IPS-18a (cell line): Measurements from ENCODE around the gene MRPL38.

Experiments used
- H3K27ac ChIP-seq: one replicate; pipeline ENCODE4 v1.5.1; 2013; ENCODE audit warnings: low read length
- H3K27me3 ChIP-seq: one replicate; pipeline ENCODE4 v1.6.1; 2013; ENCODE audit warnings: mild to moderate bottlenecking, low read length; ENCODE audit not compliant: control insufficient read depth, insufficient read depth
- H3K36me3 ChIP-seq: one replicate; pipeline ENCODE4 v1.6.1; 2013; ENCODE audit warnings: low read depth, low read length; ENCODE audit not compliant: control insufficient read depth
- H3K4me1 ChIP-seq: one replicate; pipeline ENCODE4 v1.6.1; 2013; ENCODE audit warnings: low read depth, low read length; ENCODE audit not compliant: control insufficient read depth
- H3K4me3 ChIP-seq: one replicate; pipeline ENCODE4 v1.5.1; 2013; ENCODE audit warnings: low read length
- H3K9ac ChIP-seq: one replicate; pipeline ENCODE4 v1.6.1; 2013; ENCODE audit warnings: mild to moderate bottlenecking, low read length, moderate library complexity
- H3K9me3 ChIP-seq: one replicate; pipeline ENCODE4 v1.6.1; 2013; ENCODE audit warnings: low read depth, low read length; ENCODE audit not compliant: control insufficient read depth

The MRPL38 gene

DNA sequence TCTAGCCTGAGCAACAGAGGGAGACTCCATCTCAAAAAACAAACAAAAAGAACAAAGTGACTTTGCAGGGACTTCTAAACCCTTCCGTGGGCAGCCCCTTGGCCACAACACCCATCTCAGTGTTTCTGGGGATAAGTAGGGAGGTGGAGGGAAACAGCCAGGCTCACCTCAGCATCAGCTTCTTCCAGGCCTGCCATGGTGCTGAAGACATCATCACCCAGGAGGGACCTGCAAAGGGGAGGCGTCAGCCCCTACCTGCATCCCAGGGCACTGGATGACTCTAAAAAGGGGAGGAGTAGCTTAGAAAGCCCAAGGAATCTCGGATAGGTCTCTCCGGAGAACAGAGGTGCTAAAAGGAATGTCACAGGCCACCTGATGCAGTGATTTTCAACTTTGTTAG is 26.4 kb upstream of the MRPL38 start:
- H3K4me3 ChIP-seq = no peak overlapping the region
- no peak overlapping the region for H3K27ac ChIP-seq
- H3K36me3 ChIP-seq = peaks cover under 1% of the 10 kb centered on the region

DNA sequence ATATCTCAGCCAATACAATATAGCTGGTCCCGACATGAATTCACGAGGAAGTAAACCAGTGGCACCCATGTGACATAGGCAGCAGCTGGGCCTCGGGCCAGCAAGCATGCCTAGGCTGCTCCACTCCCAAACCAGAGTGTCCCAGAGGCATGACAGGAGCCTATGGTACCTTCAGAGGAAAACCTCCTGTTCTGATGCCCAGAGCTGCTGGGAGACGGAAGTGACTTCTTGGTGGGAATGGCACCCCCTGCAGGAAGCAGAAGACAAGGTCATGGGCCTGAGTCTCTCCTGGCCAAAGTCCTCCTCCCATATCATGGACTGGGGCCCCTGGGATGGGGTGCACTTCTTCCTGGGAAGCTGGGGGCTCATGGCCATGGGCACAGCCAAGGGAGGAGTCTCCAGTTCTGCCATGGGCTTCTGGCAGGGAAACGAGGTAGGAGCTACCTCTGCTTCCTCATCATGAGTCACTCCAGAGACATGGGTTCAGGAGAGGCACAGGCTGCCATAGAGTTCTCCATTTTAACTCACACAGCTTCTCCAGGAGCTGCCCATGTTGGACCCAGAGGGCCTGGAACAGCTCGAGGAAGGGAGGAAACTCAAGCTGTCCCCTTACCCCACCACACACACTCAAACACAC is 22.7 kb upstream of the MRPL38 start:
- no peaks in the 10 kb centered on the region for H3K27me3 ChIP-seq
- H3K36me3 ChIP-seq = peaks cover 5% of the 10 kb centered on the region
- no peak overlapping the region for H3K9ac ChIP-seq
- no peak overlapping the region for H3K4me3 ChIP-seq
- no peak overlapping the region for H3K27ac ChIP-seq
- H3K9me3 ChIP-seq = no peaks in the 10 kb centered on the region
- no peaks in the 10 kb centered on the region for H3K4me1 ChIP-seq

More for the DNA sequence above, 26.4 kb upstream of the MRPL38 start:
- Histone ChIP-seq H3K9me3 (no peaks in the 10 kb centered on the region), H3K27me3 (no peaks in the 10 kb centered on the region), H3K4me1 (no peaks in the 10 kb centered on the region), H3K9ac (no peak overlapping the region)

DNA sequence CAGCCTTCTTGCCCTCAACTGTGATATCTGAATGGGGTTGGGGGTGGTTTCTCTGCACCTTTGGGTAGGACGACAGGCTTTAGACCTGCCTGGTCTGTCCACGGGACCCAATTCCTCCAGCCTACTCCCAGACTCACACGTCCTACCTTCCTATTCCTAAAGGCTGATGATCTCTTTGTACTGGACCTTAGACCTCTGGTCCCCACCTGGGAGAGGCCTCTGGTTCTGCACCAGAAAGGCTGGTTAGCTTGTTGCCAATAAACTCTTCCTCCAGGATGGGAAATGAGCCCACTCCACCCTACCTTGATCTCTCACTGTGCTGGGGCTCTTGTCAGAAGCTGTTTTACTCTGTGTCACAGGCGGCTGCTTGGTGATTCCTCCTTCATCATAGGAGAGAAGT is 21.8 kb upstream of the MRPL38 start:
- H3K27me3 ChIP-seq = no peaks in the 10 kb centered on the region
- no peaks in the 10 kb centered on the region for H3K4me1 ChIP-seq
- no peaks in the 10 kb centered on the region for H3K9me3 ChIP-seq
- no peak overlapping the region for H3K27ac ChIP-seq
- H3K4me3 ChIP-seq = no peak overlapping the region
- H3K36me3 ChIP-seq = peaks cover 5% of the 10 kb centered on the region
- H3K9ac ChIP-seq = no peak overlapping the region

DNA sequence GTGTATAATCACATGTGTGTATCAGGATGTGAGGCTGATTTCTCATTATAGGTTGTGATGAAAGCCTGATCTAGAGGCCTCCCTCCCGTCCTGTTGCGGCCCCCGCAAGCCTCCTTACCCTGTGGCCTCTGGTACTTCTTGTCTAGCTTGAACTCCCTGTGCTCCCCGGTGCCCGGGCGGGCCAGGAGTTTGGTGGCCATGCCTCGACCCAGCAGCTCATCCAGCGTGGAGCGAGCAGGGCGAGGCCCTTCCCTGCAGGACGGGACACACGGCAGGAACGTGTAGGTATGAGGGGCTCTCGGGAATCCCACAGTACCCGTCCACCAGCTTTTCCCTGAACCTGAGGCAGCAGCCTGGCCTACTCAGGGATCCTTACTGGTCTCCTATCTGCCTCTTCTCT is 21.2 kb upstream of the MRPL38 start:
- no peaks in the 10 kb centered on the region for H3K4me1 ChIP-seq
- H3K27ac ChIP-seq = no peak overlapping the region
- H3K36me3 ChIP-seq = peaks cover 5% of the 10 kb centered on the region
- no peaks in the 10 kb centered on the region for H3K27me3 ChIP-seq
- no peaks in the 10 kb centered on the region for H3K9me3 ChIP-seq
- H3K4me3 ChIP-seq = no peak overlapping the region
- H3K9ac ChIP-seq = no peak overlapping the region

DNA sequence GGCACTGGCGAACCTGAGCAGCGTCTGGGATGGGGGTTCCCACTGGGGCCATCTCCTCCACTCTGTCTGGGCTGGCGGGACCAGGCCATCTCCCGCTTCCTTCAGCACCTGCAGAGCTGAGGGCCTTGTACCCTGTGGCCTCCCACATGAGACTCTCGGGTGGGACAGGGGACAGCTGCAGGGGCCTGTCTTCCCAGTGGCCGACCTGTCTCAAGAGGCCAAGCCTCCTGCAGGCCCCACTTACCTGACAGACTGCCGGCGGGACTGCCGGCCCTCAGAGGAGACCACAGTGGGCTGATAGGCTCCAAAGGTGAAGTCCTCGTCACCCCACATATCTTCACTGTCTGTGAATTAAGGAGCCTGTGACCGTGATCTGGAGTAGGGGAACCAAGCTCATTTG is 20.4 kb upstream of the MRPL38 start:
- H3K9me3 ChIP-seq = no peaks in the 10 kb centered on the region
- H3K4me3 ChIP-seq = no peak overlapping the region
- H3K27me3 ChIP-seq = no peaks in the 10 kb centered on the region
- H3K36me3 ChIP-seq = peaks cover 5% of the 10 kb centered on the region
- H3K4me1 ChIP-seq = no peaks in the 10 kb centered on the region
- H3K9ac ChIP-seq = no peak overlapping the region
- H3K27ac ChIP-seq = no peak overlapping the region

DNA sequence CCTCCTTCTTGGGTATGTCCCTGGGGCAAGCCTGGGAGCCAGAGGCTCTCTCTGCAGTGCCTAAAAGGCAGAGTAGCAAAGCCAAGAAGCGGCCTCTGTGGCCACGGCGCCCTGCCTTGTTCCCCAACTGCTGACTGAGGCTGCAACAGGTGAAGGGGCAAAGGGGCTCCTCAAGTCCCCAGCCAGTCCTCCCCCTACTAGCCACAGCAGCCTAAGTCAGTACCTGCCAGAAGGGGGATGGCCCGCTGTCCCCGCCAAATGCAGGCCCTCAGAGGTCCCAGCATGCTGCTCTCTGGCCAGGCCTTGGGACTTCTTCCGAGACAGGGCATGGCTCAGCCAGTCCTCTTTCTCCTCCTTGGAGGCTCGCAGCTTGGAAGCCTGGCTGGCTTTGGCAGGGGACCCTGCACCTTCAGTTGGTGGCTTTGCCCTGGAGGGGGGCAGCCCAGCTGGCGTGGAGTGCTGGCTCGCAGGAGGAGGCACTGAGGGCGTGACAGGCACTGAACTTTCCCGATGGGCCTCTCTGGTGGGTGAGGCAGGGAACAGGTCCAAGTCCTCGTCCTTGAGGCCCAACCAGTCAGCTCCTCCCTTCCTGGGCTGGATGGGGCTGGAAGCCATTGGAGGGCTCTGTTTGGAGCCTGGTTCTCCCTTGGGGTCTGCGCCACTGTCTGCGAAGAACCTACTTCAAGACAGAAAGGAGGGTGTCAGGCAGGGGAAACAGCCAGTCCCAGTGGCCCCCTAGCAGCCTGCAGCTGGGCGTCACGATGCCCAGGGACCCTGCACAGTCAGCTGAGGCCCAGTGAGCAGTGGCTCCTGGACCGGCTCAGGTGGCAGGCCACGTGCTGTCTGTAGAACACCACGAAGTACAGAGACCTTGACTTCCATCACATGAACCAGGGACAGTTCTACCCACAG is 18.5 kb upstream of the MRPL38 start:
- Histone ChIP-seq H3K27me3 (no peaks in the 10 kb centered on the region), H3K36me3 (peaks cover 5% of the 10 kb centered on the region), H3K4me3 (no peak overlapping the region), H3K9ac (no peak overlapping the region), H3K4me1 (no peaks in the 10 kb centered on the region), H3K9me3 (no peaks in the 10 kb centered on the region), H3K27ac (no peak overlapping the region)

DNA sequence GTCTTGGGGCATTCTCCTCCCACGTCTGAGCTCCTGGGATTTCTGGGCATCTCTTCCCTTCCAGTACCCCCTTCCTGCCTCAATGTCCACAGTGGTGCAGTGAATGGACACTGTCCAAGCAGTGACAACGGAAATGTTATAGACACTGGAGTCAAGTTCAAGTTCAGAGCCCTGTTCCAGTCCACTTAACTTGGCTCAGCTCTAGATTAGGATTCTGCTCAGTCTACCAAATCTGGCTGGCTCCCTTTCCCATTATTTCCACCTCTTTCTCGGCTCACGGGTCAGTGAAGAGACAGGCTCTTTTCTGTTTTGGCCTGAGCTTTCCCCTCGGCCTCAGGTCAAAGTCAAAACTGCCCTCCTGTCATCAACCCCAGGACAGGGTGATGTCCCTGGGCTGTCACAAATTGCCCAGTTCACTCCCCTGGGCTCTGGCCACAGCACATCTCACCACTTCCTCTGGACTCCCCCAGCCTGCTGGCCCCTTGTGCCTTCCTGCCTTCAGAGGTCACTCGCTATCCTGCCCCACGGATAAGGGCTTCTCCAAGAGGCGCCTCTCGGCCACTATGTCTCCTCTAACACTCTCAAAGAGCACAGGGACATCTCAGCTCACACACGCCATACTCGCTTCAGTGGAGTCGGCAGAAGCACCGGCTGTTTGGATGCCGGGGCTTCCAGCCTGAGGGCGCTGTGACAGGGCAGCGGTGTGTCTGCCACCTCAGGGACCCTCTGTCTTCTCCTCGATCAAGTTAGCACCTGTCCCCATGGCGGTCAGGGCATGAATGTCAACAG is 17.7 kb upstream of the MRPL38 start:
- peaks cover 5% of the 10 kb centered on the region for H3K36me3 ChIP-seq

DNA sequence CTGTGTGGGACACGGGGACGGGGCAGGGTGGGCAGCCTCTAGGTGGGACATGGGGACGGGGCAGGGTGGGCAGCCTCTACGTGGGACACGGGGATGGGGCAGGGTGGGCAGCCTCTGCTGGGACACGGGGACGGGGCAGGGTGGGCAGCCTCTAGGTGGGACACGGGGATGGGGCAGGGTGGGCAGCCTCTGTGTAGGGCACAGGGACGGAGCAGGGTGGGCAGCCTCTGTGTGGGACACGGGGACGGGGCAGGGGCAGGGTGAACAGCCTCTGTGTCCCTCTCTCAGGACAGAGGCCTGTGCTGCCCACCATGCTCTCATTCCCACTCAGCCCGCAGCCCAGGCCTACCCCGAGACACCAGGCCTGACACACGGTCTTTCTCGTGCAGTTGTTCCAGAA is 16.9 kb upstream of the MRPL38 start:
- Histone ChIP-seq H3K4me3 (no peak overlapping the region), H3K27ac (no peak overlapping the region), H3K36me3 (peaks cover 5% of the 10 kb centered on the region), H3K9me3 (no peaks in the 10 kb centered on the region), H3K27me3 (no peaks in the 10 kb centered on the region), H3K9ac (no peak overlapping the region), H3K4me1 (no peaks in the 10 kb centered on the region)

More for the DNA sequence above, 17.7 kb upstream of the MRPL38 start:
- H3K4me1 ChIP-seq = no peaks in the 10 kb centered on the region
- H3K27me3 ChIP-seq = no peaks in the 10 kb centered on the region
- no peak overlapping the region for H3K27ac ChIP-seq
- no peak overlapping the region for H3K4me3 ChIP-seq
- no peak overlapping the region for H3K9ac ChIP-seq
- H3K9me3 ChIP-seq = no peaks in the 10 kb centered on the region

DNA sequence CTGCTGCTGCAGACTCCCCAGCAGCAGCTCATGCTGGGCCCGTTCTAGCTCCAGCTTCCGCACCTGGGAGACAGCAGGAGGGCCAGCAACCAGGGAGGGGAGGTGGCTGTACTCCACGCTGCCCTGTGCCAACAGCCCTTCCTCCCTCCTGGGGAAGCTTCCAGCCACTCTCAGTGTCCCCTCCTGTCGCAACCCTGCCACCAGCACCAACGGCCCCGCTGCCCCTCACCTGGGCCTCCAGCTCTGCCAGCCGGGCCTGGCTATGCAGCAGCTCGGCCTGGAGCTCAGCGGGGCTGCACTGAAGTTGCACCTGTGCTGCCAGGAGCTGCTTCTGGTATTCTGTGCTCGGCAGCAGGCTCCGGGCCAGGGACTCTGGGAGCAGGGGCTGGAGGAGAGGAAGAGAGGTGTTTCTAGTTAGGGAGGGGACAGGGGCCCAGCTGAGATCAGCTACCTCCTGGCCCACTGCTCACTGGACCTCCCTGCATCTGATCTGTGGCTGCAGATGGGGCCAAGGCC is 15.4 kb upstream of the MRPL38 start:
- Histone ChIP-seq H3K4me3 (no peak overlapping the region), H3K9ac (no peak overlapping the region), H3K36me3 (no peaks in the 10 kb centered on the region), H3K4me1 (no peaks in the 10 kb centered on the region), H3K9me3 (no peaks in the 10 kb centered on the region), H3K27me3 (no peaks in the 10 kb centered on the region), H3K27ac (no peak overlapping the region)

DNA sequence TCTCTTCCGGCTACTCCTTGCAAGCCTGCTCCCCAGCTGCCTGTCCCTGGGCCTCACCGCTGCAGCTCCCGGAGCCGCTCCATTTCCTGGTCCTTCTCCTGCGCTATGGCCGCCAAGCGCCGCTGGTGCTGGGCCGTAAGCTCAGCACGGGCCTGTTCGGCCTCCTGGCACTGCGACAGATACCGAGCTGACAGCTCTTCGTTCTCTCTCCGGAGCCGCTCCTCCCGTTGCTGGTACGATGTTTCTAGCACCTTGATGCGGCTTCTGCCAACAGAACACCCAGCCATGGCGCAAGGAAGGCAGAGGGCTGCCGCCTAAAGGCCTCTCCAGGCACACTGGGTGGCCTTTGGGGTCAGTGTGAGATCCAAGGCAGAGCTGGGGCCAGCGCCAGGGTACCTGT is 14.9 kb upstream of the MRPL38 start:
- no peaks in the 10 kb centered on the region for H3K9me3 ChIP-seq
- H3K9ac ChIP-seq = no peak overlapping the region
- H3K27me3 ChIP-seq = no peaks in the 10 kb centered on the region
- H3K4me3 ChIP-seq = no peak overlapping the region
- H3K36me3 ChIP-seq = no peaks in the 10 kb centered on the region
- no peak overlapping the region for H3K27ac ChIP-seq
- no peaks in the 10 kb centered on the region for H3K4me1 ChIP-seq

DNA sequence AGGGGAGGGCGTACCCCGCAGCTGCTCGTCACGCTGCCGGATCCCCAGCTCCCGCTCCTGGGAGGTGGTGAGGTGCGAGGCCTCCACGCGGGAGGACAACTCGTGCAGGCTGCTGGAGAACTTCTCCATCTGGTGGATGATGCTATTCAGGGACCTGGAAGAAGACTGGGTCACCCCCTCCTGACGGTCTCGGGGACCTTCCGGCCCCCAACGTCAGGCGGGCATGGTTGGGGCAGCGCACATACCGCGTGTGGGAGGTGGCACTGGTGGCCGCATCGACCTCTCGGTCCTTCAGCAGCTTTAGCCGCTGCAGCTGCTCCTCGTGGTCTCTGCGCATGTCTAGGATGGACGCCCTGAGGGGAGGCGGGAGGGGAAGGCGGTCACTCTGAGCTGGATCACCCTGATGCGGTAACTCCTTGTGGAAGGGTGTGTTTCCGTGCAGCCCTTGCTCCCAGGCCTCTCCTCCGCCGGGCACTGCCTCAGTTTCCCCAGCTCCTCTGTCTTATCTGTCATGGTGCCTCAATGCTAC is 13.3 kb upstream of the MRPL38 start:
- no peaks in the 10 kb centered on the region for H3K27me3 ChIP-seq
- no peak overlapping the region for H3K27ac ChIP-seq
- no peaks in the 10 kb centered on the region for H3K36me3 ChIP-seq
- H3K4me3 ChIP-seq = no peak overlapping the region
- no peak overlapping the region for H3K9ac ChIP-seq
- H3K4me1 ChIP-seq = no peaks in the 10 kb centered on the region
- H3K9me3 ChIP-seq = no peaks in the 10 kb centered on the region
